Activated T-helper 1 cell treated with anti-CD3 and anti-CD28 coated beads, Interleukin-12 subunit alpha, Interleukin-12 subunit beta, Interleukin-2, Interleukin-4 antibody, amounts not matched to agents 30 ng/mL and 10 ng/mL and 1 ng/mL, durations not matched to agents 14 hours and 24 hours and 36 hours (primary cell): Measurements from ENCODE around the gene DUS1L. TPM values are rescaled to one million over a fixed set of nuclear protein-coding genes. Genes with fewer than 3 reads are reported as not detected.

Source experiments
- DNase-seq: peaks from one replicate; pipeline ENCODE4 v3.0.0; 2021; ENCODE audit warnings: low spot score
- H3K27ac Mint-ChIP-seq: one replicate; pipeline ENCODE4 v1.8.0; 2021; ENCODE audit warnings: mild to moderate bottlenecking, mixed read lengths
- H3K27me3 Mint-ChIP-seq: one replicate; pipeline ENCODE4 v1.8.0; 2022; ENCODE audit warnings: mild to moderate bottlenecking, moderate library complexity, mixed read lengths; ENCODE audit not compliant: insufficient read depth
- H3K36me3 Mint-ChIP-seq: one replicate; pipeline ENCODE4 v1.8.0; 2021; ENCODE audit warnings: low read depth, mixed read lengths
- H3K4me1 Mint-ChIP-seq: one replicate; pipeline ENCODE4 v1.8.0; 2021; ENCODE audit warnings: low read depth, mixed read lengths
- H3K4me3 Mint-ChIP-seq: one replicate; pipeline ENCODE4 v1.8.0; 2021; ENCODE audit warnings: mild to moderate bottlenecking, moderate library complexity, mixed read lengths
- H3K9me3 Mint-ChIP-seq: one replicate; pipeline ENCODE4 v1.8.0; 2021; ENCODE audit warnings: mixed read lengths
- intact Hi-C: fragments of 100-400 bp; cut with micrococcal nuclease; formaldehyde crosslinking; loops from one replicate; pipeline ENCODE4 v1.15.1; 2024
- total RNA-seq: library from RNA; stranded (reverse); gene quantifications from 2 replicates; pipeline ENCODE4 v1.2.3, GENCODE V29; 2022

DUS1L gene
- total RNA-seq, 1 donor from 2014 or later = 231 TPM

DNA sequence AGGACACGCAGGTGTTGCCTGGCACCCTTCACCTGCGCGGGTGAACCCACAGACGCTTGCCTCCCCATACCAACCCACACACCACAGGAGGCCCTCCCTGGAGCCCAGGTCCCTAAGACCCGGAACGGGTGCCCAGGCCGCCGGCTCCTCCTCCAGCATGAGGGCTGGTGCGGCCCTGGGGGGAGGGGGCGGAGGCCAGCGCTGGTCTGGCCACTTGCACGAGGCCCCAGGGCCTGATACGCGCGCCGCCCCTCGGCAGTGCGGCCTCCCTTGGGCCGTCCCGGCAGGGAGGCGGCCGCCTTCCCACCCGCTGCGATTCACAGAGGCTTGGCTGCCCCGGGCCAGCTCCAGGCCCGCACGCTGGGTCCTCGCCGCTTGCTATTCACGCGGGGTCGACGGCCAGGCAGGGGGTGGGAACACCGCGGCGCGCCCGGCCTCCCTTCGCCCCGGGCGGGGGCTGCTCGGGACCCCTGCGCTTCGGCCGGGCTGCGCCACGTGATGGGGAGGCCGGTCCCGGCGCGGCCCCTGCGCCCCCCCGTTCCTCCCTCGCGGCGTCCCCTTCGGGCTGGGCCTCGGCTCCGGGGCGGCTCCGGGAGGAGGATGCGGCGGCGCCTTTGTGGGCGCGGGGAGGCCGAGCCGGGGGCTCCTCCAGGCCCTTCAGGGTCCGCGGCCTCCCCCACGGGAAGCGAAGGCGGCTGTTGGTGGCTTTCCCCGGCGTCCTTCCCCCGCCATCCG lies 31.7 kb upstream of the DUS1L start:
- H3K4me3 Mint-ChIP-seq = peak overlapping the region; percentile 82
- H3K36me3 Mint-ChIP-seq = peaks cover 11% of the 10 kb centered on the region
- H3K9me3 Mint-ChIP-seq = no peaks in the 10 kb centered on the region
- H3K27me3 Mint-ChIP-seq = no peaks in the 10 kb centered on the region
- intact Hi-C loops = loop anchor here (5.0 kb wide), 1 partner anchor 45 kb away; the partner anchor contains the start of genes GPS1 and RFNG
- H3K27ac Mint-ChIP-seq = peak overlapping the region; percentile 72
- peak; percentile 24 for DNase-seq
- no peaks in the 10 kb centered on the region for H3K4me1 Mint-ChIP-seq

GRCh38 chr17:82096709-82097183 lies 31.1 kb upstream of the DUS1L start:
- no peaks in the 10 kb centered on the region for H3K9me3 Mint-ChIP-seq
- H3K4me3 Mint-ChIP-seq = peak overlapping the region; percentile 82
- no peak for DNase-seq
- H3K4me1 Mint-ChIP-seq = no peaks in the 10 kb centered on the region
- intact Hi-C loops = loop anchor here (1.0 to 5.0 kb wide), 2 partner anchors 44 to 168 kb away; partner anchors contain the start of genes GPS1 and RFNG
- no peaks in the 10 kb centered on the region for H3K27me3 Mint-ChIP-seq
- peaks cover 11% of the 10 kb centered on the region for H3K36me3 Mint-ChIP-seq
- H3K27ac Mint-ChIP-seq = peak overlapping the region; percentile 72

DNA sequence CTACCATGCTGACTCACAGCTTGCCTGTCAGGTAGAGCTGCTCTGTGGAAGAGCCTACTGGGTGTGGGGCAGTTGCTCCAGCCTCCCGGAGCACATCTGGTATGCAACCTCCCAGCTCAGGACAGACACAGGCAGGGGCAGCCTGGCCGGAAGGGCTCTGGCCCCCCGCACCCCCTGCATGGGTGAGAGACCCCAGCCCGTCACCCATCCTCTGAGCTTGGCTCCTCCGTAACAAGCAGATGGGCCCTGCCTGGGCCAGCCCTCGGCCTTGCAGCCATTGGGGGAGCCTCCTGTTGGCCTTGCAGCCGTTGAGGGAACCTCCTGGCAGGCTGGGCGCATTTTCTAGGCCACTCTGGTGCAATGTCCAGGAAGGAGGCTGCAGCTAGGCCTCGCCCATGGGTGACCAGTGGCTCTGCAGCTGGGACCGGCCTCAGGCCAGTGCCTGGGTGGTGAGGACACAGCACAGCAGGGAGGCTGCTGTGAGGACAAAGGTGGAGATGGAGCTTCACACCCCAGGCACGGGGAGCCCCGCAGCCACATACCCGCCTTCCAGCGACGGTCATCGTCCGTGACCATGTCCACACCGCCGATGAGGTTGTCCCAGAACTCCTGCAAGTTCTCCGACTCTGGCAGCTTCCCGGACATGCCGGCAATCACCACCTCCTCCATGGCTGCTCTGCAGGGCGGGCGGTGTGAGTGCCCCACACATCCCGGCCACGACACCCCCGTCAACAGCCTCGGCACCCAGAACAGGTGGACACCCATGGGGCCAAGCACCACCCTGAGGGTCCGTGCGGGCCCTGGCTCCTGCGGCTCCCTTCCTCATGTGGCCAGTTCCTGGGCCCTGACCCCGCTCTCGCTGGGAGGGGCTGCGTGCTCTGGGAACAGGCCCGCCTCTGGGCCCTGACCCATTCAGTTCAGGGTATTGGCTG lies 30.4 kb upstream of the DUS1L start:
- H3K27me3 Mint-ChIP-seq = no peaks in the 10 kb centered on the region
- peaks cover 11% of the 10 kb centered on the region for H3K36me3 Mint-ChIP-seq
- no peaks in the 10 kb centered on the region for H3K9me3 Mint-ChIP-seq
- peak overlapping the region; percentile 72 for H3K27ac Mint-ChIP-seq
- H3K4me3 Mint-ChIP-seq = peak overlapping the region; percentile 82
- intact Hi-C loops = loop anchor here (1.0 to 5.0 kb wide), 2 partner anchors 44 to 168 kb away; partner anchors contain the start of genes GPS1 and RFNG
- H3K4me1 Mint-ChIP-seq = no peaks in the 10 kb centered on the region
- no peak for DNase-seq

DNA sequence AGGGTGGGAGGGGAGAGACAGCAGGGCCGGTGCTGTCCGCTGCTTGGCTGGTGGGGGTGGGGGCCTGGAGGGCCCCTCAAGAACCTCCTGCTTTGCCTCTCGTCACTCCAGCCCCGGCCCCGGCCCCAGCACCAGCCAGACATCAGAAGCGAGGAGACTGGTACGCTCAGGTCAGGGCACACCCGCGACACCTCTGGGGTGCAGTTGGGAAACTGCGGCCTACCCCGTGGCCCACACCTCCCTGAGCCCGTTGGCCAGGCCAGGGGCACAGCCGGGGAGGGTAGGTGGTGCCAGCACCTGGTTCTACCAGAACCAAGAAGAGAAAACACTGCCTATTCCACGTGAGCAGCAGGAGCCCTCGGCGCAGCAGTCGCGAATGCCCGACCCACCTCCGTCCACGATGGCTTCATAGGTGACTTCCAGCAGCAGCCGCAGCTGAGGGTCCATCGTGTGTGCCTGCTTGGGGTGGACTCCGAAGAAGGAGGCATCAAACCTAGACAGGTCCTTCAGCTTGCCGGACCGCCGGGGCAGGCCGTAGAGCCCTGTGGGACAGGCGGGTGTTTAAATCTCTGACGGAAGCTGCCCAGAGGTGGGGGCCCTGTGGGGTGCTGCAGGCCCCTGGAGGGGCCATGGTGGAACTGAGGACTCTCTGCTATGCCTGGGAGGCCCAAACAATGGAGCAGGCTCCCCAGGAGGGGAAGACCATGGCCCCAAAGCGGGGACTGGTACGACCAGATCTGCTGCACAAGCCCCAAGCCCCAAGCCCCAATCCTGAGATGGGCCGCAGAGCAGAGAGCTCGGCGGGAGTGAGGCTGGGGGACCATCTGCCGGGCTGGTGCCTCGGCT lies 29.6 kb upstream of the DUS1L start:
- peak overlapping the region; percentile 81 for H3K4me3 Mint-ChIP-seq
- no peaks in the 10 kb centered on the region for H3K4me1 Mint-ChIP-seq
- no peaks in the 10 kb centered on the region for H3K9me3 Mint-ChIP-seq
- peaks cover 11% of the 10 kb centered on the region for H3K36me3 Mint-ChIP-seq
- no peaks in the 10 kb centered on the region for H3K27me3 Mint-ChIP-seq
- DNase-seq = no peak
- intact Hi-C loops = loop anchor here (5.0 kb wide), 1 partner anchor 43 kb away; the partner anchor contains the start of genes GPS1 and RFNG
- H3K27ac Mint-ChIP-seq = no peak overlapping the region

DNA sequence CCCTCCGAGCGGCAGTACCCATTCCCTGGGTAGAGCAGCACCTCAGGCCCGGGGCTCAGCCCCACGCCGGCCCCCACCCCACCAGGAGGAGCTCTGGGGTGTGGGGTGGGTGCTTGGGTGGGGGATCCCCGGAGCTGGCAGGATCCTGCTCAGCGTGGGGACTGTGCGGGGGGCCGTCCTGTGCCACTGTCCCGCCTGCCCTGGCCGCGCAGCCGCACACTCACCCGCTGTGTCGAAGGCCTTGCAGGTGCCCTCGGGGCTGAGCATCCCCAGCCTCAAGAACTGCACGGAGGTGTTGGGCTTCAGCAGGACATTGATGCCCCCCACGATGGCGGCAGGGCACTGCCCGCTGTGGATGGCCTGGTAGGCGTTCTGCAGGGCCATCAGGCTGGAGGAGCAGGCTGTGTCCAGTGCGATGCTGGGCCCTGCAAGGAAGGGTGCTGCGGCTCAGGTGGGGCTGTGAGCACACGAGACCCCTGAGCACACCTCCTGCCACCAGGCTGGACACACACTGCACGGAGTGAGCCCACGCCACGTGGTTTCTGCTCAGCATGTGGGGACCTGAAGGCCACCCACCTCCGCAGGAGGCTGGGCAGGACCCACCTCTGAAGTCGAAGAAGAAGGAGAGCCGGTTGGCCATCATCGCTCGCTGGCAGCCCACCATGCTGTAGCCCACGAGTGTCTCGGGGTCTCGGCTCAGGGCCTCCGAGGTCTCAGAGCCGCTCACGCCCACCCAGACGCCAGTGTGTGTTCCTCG lies 27.6 kb upstream of the DUS1L start:
- Mint-ChIP-seq H3K27me3 (no peaks in the 10 kb centered on the region), H3K27ac (no peak overlapping the region), H3K4me1 (no peaks in the 10 kb centered on the region), H3K4me3 (no peak overlapping the region), H3K36me3 (peaks cover 15% of the 10 kb centered on the region), H3K9me3 (no peaks in the 10 kb centered on the region)
- intact Hi-C loops = no loop called here
- no peak for DNase-seq

GRCh38 chr17:82092628-82092994 lies 27.0 kb upstream of the DUS1L start:
- intact Hi-C loops = no loop called here
- Mint-ChIP-seq H3K4me1 (no peaks in the 10 kb centered on the region), H3K9me3 (no peaks in the 10 kb centered on the region), H3K4me3 (no peak overlapping the region), H3K27me3 (no peaks in the 10 kb centered on the region), H3K36me3 (peaks cover 17% of the 10 kb centered on the region), H3K27ac (no peak overlapping the region)
- DNase-seq = no peak

DNA sequence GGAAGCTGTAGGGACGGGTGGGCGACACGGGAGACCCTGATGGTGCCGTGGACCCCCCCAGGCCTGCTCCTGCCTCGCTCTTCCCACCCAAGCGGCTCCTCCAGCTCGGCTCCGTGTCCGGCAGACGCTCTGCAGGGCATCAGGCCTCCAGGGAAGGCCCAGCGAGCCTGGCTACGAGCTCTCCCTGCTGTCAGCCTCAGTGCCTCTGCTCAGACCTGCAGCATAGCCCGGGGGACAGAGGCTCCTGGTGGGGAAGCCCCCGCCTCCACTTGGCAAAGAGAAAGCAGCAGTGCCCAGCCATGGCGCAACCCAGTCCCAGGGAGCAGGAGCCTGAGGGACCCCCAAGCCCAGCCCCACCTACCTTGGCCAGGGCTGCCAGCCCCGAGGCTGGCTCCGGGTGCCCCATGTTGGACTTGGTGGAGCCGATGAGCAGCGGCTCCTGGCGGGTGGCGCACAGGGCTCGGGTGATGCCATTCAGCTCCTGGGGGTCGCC lies 26.5 kb upstream of the DUS1L start:
- H3K4me3 Mint-ChIP-seq = no peak overlapping the region
- intact Hi-C loops = no loop called here
- peaks cover 17% of the 10 kb centered on the region for H3K36me3 Mint-ChIP-seq
- no peaks in the 10 kb centered on the region for H3K9me3 Mint-ChIP-seq
- H3K27ac Mint-ChIP-seq = no peak overlapping the region
- no peak for DNase-seq
- no peaks in the 10 kb centered on the region for H3K4me1 Mint-ChIP-seq
- H3K27me3 Mint-ChIP-seq = no peaks in the 10 kb centered on the region

DNA sequence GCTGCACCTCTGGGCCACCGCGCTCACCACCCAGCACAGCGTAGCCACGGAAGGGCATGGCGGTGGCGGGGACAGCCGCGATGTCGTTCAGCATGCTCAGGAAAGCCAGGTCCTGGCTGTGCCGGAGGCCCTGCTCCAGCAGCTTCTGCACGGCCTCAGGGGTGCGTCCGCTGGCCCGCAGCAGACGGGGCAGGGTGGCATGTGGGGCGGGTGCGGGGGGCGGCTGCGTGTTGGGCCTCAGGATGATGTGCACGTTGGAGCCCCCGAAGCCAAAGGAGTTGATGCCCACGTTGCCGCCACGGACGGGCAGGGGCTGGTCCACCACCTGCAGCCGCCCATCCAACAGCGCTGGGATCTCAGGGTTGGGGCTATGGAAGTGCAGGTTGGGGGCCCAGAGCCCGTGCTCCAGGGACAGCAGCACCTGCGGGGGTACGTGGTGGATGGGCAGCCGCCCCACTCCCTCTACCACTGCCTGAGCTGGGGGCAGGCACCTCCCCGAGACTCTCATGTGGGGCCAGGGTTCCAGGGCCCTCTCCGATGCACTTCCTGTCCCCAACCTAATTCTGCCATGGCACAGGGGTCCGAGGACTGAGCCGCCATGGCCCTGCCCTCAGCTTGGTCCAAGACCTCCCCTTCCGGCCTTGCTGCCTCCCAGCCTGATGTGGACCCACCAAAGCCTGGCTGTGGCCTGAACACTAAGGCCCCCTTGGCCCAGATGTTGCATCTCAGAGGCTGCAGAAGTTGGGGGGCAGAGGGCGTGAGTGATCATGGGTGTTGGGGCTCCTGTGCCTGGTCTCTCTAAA lies 25.9 kb upstream of the DUS1L start:
- DNase-seq = no peak
- Mint-ChIP-seq H3K27ac (no peak overlapping the region), H3K4me1 (no peaks in the 10 kb centered on the region), H3K9me3 (no peaks in the 10 kb centered on the region), H3K27me3 (no peaks in the 10 kb centered on the region), H3K4me3 (no peak overlapping the region), H3K36me3 (peaks cover 17% of the 10 kb centered on the region)
- intact Hi-C loops = no loop called here

- no peak for DNase-seq
- Mint-ChIP-seq H3K27me3 (no peaks in the 10 kb centered on the region), H3K4me3 (no peak overlapping the region), H3K4me1 (no peaks in the 10 kb centered on the region), H3K36me3 (peaks cover 13% of the 10 kb centered on the region), H3K27ac (no peak overlapping the region), H3K9me3 (no peaks in the 10 kb centered on the region)
- intact Hi-C loops = no loop called here
Observed at GRCh38 chr17:82090549-82091263, 25.1 kb upstream of the DUS1L start.

GRCh38 chr17:82089723-82090548 lies 24.3 kb upstream of the DUS1L start:
- no peak overlapping the region for H3K27ac Mint-ChIP-seq
- peaks cover 13% of the 10 kb centered on the region for H3K36me3 Mint-ChIP-seq
- no peak overlapping the region for H3K4me3 Mint-ChIP-seq
- H3K27me3 Mint-ChIP-seq = no peaks in the 10 kb centered on the region
- no peaks in the 10 kb centered on the region for H3K9me3 Mint-ChIP-seq
- DNase-seq = no peak
- no peaks in the 10 kb centered on the region for H3K4me1 Mint-ChIP-seq
- intact Hi-C loops = no loop called here
